SHP77 treated with DMSO at 0.1 percent for 48 hours (cell line): ENCODE measurements around the gene DHRS11.

Experiments
- DNase-seq: peaks from one replicate; lab custom pipeline; 2025; lab: John Stamatoyannopoulos, UW

Gene DHRS11

GRCh38 chr17:36614081-36614480 is 22.4 kb downstream of the DHRS11 start:
- DNase-seq, result no peak

DNA sequence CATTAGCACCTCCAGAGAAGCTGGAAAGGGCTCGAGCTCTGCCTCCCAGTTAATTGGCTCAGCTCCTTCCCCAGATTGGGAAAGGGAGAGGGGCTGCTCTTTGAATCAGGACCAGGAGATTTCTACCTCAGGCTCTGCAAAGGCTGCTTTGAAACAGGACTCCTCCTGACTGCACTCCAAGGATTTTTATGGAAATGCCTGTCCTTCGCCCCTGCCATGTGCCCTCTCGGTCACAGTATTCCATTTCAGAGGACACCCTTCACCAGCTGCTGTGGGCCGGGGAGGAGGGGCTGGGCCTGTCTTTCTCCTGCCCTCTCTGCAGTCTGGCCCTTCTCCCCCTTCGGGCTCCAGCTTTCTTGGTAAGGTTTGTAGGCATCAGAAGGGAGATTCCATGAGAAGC is 23.3 kb downstream of the DHRS11 start:
- no peak for DNase-seq

GRCh38 chr17:36616061-36617029 is 24.7 kb downstream of the DHRS11 start:
- DNase-seq, result no peak

DNA sequence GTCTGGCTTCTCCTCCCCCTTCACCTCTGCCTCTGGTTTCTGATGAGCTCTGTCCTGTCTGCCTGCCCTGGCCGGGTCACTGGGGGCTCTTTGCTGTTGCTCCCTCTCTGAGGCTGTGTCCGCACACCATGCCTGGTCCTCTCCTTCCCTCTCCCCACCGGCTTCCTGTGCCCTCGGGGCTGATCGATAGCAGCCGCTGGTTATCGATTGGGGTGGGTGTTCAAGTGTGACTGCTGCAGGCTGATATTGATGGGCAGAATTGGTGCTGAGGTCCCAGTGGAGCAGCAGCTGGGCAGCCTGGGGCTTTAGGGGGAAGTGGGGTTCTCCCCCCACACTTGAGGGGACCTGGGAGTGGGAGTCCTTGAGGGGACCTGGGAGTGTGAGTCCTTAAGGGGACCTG is 26.1 kb downstream of the DHRS11 start:
- DNase-seq, result no peak

- DNase-seq, result no peak
Measured at GRCh38 chr17:36623281-36623680, 31.6 kb downstream of the DHRS11 start.

DNA sequence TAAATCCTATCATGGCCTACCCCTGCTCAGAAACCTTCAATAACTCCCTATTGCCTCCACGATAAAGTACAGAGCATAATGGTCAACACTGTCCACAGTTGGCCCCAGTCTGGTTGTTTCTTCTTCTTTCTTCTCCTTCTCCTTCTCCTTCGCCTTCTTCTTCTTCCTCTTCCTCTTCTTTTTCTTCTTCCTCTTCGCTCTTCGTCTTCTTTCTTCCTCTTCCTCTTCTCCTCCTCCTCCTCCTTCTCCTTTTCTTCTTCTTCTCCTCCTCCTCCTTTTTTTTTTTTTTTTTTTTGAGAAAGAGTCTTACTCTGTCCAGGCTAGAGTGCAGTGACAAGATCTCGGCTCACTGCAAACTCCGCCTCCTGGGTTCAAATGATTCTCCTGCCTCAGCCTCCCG is 33.5 kb downstream of the DHRS11 start:
- DNase-seq, result no peak

GRCh38 chr17:36627101-36627500 is 35.4 kb downstream of the DHRS11 start:
- peak; percentile 17 for DNase-seq

GRCh38 chr17:36628576-36628975 is 36.9 kb downstream of the DHRS11 start:
- DNase-seq, result no peak

DNA sequence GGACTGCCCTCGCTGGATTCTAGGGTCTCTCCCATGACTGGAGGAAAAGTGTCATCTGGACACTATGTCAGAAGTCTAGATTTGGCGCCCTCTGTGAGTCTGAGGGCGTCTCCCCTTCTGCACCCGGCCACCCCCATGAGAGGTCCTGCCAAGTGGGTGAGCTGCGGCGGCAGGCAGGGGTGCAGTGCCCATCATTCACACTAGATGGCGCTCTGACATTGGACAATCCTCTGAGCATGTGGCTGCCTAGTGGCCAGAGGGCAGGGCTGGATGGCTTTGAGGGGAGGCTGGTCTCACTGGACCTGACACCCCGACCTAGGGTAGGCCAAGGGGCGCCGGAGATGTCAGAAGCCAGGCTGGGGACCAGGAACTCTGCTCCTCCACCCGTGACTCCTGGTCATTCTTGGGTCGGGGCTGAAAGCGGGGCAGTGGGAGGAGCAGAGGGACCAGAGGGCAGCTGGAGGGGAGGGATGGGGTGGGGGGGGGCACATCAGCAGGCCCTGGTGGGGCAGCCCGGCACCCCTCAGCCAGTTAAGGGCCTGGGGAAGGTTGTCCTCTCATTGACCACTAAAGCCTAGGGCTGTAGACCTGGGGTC is 37.7 kb downstream of the DHRS11 start:
- DNase-seq, result peak; percentile 29

DNA sequence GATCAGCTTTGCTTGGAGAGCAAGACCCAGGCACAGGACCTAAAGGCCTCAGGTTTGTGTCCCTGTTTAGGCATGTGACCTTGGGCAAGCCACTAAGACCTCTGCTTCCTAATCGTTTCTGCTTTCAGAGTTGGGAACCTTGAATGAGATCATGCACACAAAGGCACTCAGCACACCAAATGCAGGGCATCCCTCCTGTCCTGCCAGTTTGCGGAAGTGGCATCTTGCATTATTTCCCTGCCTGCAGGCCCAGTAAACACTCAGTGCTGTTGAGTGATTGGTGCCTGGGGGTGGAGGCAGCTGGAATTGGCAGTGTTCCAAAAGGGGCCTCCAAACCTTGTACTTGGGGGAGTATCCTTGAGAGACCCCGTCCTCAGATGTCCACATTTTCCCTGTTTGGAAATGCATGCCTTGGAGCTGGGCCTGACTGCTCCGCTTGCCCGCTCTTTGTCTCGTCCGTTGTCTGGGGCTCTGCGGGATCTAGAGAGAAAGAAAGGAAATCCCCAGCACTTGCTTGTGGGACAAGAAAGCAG is 38.4 kb downstream of the DHRS11 start:
- DNase-seq, result no peak

GRCh38 chr17:36631022-36631421 is 39.3 kb downstream of the DHRS11 start:
- no peak for DNase-seq

DNA sequence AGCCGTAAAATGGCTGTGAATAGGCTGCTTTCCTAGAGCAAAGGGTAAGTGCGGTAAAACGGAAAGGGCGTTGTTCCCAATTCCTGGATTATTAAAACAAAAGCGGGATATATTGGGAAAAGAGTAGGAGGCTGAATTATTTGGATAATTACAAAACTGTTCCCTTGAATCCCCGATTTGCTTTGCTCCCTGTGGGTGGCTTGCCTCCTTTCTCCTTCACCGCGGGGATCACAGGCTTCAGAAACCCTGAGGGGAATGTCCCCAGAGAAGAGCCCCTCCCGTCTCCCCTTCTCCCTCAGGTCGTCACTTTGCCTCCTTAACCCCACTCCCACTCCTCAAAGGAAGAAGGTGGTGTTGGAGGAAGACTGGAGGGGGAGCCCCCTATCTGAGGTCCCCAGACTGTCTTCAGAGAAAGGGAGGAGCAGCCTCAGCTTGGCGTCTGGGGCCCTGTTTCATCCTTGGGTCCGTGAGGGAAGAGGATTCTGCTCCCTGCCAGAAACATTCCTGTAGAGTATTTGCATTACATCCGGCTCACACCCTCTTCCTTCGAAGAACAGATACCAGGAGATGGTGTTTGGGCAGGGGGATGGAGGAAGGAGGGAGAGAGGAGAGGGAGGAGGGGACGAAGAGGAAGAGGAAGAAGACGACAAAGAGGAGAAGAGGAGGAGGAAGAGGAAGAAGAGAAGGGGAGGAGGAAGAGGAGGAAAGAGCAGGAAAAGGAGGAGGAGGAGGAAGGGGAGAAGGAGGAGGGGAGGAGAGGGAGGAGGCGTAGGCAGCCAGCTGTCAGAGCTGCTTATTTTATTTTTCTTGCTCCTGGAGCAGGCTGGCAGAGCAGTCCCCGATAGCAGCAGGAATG is 41.5 kb downstream of the DHRS11 start:
- DNase-seq, result no peak

GRCh38 chr17:36640346-36640745 is 48.7 kb downstream of the DHRS11 start:
- DNase-seq, result no peak

GRCh38 chr17:36640836-36641235 is 49.2 kb downstream of the DHRS11 start:
- DNase-seq, result no peak

GRCh38 chr17:36641331-36641876 is 49.7 kb downstream of the DHRS11 start:
- no peak for DNase-seq

GRCh38 chr17:36641877-36642845 is 50.5 kb downstream of the DHRS11 start:
- DNase-seq, result no peak

- no peak for DNase-seq
Measured at GRCh38 chr17:36643086-36643685, 51.5 kb downstream of the DHRS11 start.

GRCh38 chr17:36645422-36645821 is 53.7 kb downstream of the DHRS11 start:
- DNase-seq, result no peak

- DNase-seq, result no peak
Measured at GRCh38 chr17:36647636-36648035, 56.0 kb downstream of the DHRS11 start.

- no peak for DNase-seq
Measured at GRCh38 chr17:36650096-36650775, 58.6 kb downstream of the DHRS11 start.
